H1 (cell line): ENCODE data around the gene TYRO3.

ENCODE experiments used
- ATF3 ChIP-seq: IDR thresholded peaks from 2 replicates; pipeline ENCODE4 v1.6.1; 2011; ENCODE audit warnings: low read depth, mild to moderate bottlenecking, low read length; ENCODE audit not compliant: insufficient read depth
- CBX8 ChIP-seq: fragments of 300-800, 300-1000 bp; sonication (generic); IDR thresholded peaks from 2 replicates; pipeline ENCODE4 v1.7.1; 2016; ENCODE audit warnings: low read depth, low read length, borderline replicate concordance
- RFX5 ChIP-seq: IDR thresholded peaks from 2 replicates; pipeline ENCODE4 v1.6.1; 2011; ENCODE audit warnings: low read depth, low read length, improper control_type of control experiment, borderline replicate concordance
- TF ChIP-seq, protein P1 (sequence below), 3 experiments: IDR thresholded peaks; 1 replicate in 2 of 3; 2 replicates in 1 of 3; pipeline versions ENCODE4 v1.5.1 to v1.6.1; 2011; ENCODE audit warnings: low read length in 3 of 3, mild to moderate bottlenecking in 3 of 3, inconsistent platforms in 2 of 3, low read depth in 1 of 3, moderate library complexity in 1 of 3; ENCODE audit not compliant: insufficient read depth in 1 of 3; ENCODE audit errors: control extremely low read depth in 1 of 3

- TF ChIP-seq, protein P1, sequence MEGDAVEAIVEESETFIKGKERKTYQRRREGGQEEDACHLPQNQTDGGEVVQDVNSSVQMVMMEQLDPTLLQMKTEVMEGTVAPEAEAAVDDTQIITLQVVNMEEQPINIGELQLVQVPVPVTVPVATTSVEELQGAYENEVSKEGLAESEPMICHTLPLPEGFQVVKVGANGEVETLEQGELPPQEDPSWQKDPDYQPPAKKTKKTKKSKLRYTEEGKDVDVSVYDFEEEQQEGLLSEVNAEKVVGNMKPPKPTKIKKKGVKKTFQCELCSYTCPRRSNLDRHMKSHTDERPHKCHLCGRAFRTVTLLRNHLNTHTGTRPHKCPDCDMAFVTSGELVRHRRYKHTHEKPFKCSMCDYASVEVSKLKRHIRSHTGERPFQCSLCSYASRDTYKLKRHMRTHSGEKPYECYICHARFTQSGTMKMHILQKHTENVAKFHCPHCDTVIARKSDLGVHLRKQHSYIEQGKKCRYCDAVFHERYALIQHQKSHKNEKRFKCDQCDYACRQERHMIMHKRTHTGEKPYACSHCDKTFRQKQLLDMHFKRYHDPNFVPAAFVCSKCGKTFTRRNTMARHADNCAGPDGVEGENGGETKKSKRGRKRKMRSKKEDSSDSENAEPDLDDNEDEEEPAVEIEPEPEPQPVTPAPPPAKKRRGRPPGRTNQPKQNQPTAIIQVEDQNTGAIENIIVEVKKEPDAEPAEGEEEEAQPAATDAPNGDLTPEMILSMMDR (IDR thresholded peaks at IDR 0.05; ENCODE audit: control extremely low read depth in 1 of 3, insufficient read depth in 1 of 3, low read depth in 1 of 3, low read length in 3 of 3): no peak
- no peak for TF ChIP-seq RFX5
- TF ChIP-seq CBX8: no peak
- no peak for TF ChIP-seq ATF3
These were observed 28.6 kb upstream of the TYRO3 start for GRCh38 chr15:41530363-41530956.
